Measurements from ENCODE around the gene HS3ST5.
"Not testable (repeated sequence)": the region's sequence is repeated elsewhere in the genome, so short reads cannot be mapped to it uniquely, and the experiment has no call there.

HS3ST5 gene

DNA sequence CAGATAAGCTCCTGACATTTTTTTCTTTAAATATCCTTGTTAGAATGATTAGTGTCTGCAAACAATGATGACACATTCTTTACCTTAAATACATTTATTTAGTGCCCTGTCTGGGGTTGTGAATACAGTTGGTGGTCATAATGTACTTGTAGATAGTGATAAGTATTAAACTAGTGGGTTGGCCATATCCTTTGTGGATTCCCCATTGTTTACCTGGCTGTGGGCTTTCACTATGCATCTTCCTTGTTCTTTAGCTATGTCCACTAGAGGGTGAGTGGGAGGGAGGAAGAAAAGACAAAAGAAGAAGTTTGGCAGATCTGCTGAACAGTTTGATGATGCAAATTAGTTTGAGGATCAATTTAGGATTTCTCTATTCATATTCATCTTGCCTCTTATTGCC is 15.7 kb downstream of the HS3ST5 start:
- no peak for FAIRE-seq

DNA sequence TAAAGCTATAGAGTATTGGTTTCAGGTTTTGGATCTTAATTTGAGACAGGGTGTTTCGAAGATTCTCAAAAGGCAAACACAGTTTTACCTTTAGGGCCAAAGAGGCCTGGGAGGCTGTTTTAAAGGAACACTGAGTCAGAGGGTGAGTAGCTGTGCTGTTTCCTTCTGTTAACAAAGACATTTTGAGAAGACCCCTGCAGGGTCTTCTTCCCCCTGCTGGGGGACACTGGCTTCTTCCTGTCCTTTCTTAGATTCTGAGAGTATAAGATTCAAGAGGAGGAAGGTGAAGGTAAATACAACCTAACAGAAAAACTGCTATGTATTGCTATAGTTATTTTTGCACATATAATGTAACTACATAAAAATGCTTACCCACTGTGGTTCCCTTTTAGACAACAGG is 19.0 kb downstream of the HS3ST5 start:
- FAIRE-seq = no peak

DNA sequence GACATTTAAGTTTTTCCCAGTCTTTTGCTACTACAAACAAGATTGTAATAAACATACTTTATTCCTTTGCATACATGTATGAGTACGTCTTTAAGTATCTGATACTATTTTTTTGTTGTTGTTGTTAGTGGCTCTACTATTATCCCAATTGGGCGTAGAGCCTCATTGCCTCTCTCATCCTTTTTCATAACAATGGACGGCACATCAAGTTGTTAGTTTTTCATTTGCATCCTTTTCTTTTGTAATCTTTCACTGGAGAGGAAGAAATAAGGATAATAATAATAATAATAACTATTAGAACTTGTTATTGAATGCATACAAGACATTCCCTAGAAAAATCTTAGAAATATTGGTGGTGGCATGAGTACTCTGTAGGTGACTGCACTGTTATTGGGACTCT is 23.1 kb downstream of the HS3ST5 start:
- FAIRE-seq = no peak

DNA sequence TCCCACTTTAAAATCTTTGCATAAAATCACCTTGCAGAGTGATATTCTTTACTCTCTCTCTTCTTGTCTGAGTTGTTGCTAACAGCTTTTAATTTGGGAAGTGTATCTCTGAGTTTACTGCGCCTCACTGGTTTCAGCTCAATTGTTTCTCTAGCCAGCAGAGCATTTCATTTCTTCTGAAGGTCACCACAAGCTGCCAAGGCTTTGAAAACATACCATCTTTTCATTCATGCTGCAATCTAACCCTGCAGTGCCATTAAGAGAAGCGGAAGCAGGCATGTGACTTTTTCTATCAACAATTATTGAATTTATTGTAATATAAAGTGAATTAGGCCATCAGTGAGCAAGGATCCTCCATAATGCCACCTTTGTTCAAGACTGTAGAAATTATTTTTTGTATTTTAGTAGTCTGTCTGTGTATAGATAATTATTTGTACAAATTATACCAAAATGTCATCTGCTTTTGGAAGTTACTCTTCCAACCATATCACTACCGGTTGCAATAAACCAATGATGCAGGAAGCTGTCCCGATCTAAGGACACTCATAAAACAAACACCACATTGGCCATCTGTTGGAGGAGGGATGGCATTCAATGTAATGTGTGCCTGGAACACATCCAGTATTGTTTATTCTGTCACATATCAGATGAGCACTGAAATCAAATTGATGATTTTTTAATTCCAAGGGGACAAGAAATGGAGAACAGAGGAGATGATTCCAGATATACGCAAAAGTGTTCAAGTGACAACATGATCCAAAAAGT is 26.8 kb downstream of the HS3ST5 start:
- FAIRE-seq = no peak

DNA sequence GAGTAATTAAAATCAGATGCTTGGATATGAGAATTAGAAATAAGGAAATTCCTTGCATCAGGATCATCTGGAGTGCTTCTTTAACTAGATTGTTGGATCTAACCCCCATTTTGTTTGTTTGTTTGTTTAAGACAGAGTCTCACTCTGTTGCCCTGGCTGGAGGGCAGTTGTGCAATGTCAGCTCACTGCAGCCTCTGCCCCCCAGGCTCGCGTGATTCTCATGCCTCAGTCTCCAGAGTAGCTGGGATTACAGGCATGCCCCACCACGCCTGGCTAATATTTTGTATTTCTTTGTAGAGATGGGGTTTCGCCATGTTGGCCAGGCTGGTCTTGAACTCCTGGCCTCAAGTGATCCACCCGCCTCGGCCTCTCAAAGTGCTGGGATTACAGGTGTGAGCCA is 29.0 kb downstream of the HS3ST5 start:
- FAIRE-seq = not testable (repeated sequence)

DNA sequence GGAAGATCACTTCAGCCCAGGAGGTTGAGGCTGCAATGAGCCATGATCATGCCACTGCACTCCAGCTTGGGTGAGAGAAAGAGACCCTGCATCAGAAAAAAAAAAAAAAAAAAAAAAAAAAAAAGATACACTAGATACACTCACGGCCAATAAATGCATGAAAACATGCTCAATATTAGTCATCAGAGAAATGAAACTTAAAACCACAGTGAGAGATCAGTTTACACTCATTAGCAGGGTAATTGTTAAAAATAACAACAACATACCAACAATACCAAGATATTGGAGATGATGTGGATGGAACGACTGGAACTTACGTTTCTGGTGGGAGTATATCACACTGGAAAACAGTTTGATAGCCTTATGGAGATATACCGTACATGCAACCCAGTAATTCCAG is 29.9 kb downstream of the HS3ST5 start:
- no peak for FAIRE-seq

DNA sequence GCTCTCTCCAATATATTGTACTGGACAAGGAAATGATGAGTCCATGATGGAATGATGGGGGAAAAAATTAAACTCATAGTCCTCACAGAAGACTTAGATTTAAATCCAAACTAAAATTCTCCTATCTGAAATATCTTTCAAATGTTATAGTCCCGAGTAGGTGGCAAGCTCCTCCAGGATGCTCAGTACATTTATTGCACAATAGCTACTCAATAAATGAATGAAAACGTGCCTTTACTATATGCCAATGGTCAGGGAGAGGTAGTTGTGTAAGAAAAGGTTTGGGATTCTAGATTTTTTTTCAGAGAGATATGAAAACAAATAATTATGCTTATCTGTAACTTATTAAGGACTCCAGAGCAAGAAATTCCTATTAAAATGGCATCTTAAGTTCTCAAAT is 32.8 kb downstream of the HS3ST5 start:
- FAIRE-seq = no peak

DNA sequence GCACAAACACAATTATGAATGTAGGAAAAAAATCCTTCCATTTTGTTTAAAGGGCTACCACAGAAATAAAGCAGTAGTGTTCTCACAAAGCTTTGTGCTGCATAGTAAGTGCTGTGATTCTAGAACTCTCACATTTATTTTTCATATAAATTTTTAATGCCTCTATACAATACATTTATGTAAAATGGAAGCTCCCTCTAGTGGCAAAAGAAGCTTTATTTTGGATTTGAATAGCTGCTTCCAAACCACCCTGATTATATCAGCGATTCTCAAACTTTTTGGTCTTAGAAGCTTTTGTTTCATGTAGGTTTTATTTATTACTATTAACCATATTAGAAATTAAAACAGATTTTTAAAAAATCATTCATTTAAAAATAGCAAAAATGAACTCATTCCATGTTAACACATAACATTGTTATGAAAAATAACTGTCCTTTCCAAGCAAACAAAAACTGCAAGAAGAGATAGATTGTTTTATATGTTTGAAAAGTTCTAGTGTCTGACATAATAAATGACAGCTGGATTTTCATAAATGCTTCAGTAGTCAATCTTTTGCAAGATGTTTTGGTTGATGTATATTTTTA is 38.4 kb downstream of the HS3ST5 start:
- peak; percentile 86 for FAIRE-seq

DNA sequence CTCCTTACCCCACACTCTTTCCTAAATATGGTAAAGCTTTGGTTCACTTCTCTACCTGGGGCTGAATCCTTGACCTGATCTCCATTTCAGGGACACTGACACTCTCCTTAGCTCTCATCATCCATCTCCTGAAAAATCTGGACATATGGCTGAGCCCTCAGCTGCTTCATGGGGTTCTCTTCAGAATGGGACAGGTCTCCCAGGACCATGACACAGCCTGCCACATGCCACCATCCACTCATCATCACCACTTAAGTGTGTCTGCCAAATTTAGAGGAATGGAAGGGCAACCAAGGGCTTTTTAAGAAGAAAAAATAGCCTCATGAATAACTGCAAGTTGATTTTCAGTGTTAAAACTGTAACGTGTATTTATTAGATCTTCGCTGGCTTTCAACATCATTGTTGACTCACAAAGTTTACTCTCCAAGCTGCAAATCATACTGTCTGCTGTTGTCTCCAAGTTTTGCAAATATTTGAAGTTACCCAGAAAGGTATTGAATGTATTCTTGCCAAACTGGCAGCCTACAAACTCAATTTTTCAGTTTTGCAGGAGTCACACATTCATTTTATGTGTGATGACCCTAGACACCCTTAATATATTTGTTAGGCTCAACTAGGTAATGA is 41.1 kb downstream of the HS3ST5 start:
- no peak for FAIRE-seq

DNA sequence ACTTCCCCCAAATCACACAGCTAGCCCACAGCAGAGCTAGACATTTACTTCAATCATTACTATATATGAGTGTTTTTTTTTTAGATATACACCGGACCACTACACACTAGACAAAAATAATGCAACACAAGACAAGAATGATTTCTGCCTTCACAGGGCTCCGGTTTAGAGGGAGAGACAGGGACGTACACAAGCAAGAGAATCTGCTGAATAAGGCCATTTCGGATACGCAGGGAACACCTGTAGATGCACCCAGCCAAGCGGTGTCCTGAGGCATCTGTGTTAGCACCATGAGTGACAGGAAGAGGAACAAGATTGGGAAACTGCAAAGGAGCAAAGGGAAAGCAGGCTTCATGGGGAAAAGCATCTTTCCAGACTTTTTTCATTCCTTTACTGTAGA is 45.7 kb downstream of the HS3ST5 start:
- FAIRE-seq = no peak

DNA sequence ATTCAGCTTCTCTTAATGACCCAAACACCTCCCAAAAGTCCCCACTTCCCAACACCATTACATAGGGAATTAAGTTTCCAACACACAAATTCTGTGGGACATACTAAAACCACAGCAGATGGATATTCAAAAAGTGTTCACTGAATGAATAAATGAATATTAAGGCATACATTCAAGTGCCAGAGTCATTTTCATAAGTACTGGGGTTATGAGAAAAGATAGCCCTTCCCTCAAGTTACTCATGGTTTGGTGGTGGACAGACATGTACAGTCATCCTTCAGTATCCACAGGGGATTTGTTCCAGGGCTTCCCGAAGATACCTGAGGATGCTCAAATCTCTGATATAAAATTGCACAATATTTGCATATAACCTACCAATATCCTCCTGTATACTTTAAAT is 50.4 kb downstream of the HS3ST5 start:
- no peak for FAIRE-seq

DNA sequence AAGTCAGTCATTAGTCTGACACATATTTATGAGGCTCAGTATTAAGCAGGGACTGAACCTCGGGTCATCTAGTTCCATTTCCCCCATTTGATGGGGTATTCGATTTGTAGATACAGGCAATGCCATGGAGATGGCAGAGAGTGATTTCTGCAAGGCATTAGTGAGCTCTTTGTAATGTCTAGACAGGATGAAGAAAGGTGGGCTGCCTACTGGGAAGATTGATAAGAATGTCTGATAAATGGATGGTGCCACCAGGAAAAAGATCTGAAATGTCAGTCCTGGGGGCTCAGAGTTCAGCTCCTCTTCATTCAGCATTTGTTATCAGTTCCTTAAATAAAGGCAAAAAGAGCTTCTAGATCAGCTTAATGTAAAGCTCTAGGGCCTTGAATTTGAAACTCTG is 51.4 kb downstream of the HS3ST5 start:
- no peak for FAIRE-seq

DNA sequence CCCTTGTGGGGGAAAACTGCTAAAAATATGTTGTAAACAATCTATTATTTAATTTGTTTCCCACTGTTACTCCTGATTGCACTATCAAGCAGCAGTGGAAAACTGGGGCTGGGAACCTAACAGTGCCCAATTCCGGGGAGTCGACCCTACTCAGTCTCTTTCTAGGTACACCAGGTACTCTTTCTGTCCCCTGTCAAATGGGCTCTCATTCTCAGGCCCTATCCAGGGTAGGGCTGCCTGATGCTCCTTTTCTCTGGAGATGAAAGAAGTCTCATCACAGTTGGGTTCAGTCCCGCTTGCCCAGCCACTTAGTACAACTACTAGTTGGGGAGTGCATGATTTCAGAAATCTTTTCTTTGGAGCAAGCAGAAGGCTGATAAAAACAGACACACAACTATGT is 52.0 kb downstream of the HS3ST5 start:
- no peak for FAIRE-seq

DNA sequence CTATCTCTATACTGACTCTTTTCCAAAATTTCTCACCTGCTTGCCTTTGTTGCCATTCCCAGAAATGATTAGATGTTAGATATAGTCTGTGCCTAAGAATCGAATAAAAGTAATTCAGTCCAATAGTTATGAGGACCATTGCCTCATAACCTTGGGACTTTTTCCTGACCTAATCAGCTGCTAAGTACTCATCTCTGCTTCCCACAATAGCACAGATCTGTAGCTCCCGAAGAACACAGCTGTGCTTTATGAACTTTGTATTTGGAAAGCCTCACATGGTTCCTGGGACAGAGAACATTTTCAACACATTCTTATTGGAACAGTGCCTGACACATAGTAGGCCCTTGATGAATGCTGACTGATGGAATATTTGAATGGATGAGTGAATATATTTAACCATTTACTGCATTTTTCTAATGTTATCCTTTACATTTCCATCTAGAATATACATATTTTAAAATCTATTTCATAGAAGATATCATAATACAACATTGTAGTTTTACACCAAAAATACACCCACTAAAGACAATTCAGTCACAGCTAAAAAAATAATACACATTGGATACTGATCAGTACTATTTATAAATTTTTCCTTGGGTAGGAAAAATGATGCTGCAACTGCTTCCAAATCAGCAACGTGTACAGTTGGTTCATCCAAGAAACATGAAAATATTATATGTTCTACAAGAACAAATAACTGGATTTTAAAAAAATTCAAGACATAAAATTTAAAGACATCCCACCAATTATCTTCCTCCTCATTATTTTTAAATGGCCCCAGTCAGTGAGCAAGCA is 53.9 kb downstream of the HS3ST5 start:
- FAIRE-seq = no peak

DNA sequence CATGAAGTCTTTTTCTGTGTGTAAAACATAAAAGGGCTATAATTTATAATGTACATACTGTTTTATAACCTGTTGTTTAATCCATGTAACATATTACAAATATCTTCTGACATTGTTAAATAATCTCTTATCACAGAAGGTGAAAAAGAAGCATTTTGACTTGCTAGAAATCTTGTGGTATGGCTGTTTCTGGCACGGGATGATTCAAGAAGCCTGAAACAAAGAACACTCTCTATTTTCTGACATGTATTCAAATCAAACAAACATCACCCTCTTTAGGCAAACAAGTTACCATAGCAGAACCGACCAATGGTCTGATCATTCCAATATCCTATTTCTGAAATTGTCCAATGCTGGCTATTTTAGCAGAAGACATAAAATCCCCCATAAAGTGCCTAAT is 55.4 kb downstream of the HS3ST5 start:
- no peak for FAIRE-seq

DNA sequence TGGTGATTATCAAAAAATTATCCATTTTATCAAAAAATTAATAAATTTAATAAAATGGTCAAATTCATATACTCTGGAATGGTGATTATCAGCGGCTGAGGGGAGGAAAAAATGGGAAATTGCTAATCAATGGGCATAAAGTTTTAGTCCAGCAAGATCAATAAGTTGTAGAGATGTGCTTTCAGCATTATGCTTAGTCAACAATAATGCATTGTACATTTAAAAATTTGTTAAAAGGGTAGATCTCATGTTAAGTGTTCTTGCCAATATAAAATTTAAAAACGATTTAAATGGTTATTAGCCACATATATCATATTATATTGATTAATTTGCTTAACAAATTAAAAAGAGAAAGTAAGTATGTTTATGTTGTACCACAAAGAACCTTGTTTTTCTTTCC is 56.6 kb downstream of the HS3ST5 start:
- FAIRE-seq = no peak

DNA sequence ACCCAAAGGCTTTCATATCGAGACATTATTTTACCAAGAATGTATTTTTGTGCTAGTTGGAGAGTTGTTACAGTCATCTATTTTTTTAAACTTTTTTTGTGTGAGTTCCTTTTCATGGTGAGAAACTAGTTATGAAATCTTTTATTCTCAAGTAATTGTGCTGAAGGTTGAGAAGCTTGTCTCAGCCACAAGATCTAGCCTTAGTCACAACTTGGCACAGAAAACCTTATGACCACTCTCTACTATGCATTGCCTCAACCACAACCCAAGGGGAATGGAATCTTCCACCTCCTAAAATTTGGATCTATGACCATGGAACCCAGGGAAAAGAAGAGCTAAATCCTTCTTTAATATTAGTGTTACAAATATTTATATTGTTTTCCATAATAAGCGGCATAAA is 58.5 kb downstream of the HS3ST5 start:
- FAIRE-seq = no peak

DNA sequence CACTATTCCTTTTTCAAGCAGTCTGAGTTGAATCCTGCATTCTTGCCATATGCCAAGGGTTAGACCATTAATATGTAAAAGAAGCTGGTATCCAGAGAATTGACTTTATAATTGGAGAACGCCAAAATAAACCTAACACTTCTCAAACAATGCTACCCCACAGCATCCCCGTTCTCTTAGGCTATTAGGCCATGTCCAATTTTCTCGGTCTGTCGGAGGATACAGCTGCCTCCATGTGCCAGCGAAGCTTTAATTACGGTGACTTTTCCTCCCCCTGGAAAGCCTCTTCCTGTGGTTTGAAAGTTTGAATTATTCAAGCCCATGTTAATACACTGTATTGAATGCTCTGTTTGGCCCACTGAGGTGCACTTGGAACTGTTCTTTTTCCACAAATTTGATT is 60.5 kb downstream of the HS3ST5 start:
- FAIRE-seq = no peak

DNA sequence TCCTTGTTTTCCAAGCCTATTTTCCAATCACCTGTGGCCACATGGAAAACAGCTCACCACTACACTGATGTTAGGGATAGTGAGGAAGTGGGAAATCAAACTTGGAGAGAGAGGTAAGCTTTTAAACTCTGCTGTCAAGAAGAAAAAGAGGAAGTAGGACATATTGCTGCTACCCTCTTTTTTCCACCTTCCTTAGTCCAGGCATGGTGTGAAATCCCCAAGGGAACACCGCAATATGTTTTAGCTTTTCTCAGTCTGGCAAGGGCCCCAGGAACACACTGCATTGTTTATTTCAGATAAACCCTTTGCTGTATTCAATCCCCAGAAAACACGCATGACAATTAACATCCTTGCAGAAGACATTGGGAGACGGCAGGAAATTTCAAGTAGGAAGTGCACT is 61.3 kb downstream of the HS3ST5 start:
- FAIRE-seq = no peak

DNA sequence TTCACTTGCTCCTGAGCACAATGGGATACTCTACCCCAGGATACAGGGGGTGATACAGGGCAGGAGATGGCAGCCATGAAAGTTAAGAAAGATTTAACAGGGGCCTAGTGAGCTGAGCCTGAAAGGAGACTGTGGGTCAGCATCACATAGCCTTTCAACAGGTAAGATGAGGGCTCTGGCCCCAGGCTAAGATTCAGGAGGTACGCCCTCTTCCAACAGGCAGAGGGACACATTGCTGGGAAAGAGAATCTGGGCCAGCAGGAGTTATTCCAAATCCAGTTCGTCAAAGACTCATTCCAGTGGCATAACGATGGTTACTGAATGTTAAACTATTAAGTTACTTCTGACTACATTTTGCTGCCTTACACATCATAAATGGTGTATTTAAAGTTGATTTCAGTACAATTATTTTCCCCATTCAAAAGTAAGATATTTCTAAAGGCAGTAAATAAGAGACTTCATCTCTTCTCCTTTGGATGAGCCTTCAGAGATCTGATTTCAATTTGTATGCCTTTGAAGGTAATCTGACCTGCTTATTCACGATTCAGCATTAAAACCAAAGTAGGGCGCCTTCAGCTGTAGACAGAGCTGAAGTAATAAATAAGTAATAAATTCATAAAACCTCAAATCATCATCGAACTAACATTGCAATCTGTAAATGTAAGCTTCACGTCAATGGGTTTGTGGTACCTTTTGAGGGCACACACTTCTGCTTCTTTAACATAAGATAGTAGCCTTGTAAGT is 62.4 kb downstream of the HS3ST5 start:
- FAIRE-seq = no peak

DNA sequence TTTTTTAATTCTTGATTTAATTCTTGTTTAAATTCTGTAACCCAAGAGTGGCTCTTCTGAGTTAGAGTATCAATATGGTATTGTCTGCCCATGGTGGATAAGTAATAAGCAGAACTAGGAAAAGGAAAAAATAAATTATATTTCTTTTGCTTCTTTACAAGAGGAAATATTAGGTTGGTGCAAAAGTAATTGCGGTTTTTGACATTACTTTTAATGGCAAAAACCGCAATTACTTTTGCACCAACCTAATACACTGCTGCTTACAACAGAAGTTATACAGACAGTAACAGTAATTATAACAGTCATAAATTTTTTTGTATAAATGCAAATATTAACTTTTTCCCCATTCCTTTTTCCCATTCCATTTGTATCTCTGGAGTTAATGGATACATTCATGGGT is 65.6 kb downstream of the HS3ST5 start:
- no peak for FAIRE-seq

DNA sequence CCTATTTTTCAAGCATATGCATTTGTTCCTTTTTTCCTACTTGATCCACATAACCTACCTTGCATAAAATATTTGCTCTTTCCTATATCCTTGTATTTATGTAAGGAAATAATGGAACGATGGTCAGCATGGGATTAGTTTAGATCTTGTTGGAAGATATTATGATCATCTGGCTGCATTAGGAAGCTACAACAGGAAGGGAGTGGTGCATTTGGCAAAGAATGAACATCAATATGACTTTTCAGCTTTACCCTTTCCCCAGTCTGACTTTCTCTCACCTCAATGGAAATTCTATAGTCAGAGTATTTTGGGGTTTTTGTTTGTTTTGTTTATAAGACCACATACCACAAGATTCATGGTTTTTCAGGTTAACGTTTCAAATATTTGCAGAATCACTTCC is 66.0 kb downstream of the HS3ST5 start:
- FAIRE-seq = no peak

DNA sequence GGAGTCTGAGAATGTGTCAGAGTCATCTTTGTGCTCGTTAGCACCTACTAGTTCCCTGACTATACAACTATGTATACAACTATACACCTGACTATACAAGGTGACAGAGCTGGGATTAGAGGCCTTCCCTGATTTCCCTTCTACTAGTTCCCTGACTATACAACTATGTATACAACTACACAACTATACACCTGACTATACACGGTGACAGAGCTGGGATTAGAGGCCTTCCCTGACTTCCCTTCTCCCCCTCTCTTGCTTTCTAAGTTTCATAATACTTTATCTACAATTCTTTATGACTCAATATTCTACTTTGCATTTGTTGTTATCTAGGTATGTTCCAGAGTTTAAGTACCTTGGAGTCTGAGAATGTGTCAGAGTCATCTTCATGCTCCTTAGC is 68.0 kb downstream of the HS3ST5 start:
- no peak for FAIRE-seq
